Kidney tubule cell (primary cell): ENCODE data around the gene CFAP20.

Experiments
- DNase-seq: peaks from one replicate; pipeline ENCODE4 v3.0.0-alpha.2; 2018; ENCODE audit warnings: low spot score

CFAP20 gene

DNA sequence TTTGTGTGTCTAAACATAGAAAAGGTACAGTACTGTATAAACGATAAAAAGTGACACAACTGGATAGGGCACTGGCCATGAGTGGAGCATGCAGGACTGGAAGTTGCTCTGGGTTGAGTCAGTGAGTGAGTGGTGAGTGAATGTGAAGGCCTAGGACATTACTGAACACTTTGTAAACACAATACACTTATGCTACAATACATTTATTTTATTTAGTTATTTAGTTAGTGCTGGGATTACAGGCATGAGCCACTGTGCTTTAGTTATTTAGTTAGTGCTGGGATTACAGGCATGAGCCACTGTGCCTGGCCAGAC lies 4.6 kb downstream of the CFAP20 start:
- DNase-seq, result peak; percentile 44

DNA sequence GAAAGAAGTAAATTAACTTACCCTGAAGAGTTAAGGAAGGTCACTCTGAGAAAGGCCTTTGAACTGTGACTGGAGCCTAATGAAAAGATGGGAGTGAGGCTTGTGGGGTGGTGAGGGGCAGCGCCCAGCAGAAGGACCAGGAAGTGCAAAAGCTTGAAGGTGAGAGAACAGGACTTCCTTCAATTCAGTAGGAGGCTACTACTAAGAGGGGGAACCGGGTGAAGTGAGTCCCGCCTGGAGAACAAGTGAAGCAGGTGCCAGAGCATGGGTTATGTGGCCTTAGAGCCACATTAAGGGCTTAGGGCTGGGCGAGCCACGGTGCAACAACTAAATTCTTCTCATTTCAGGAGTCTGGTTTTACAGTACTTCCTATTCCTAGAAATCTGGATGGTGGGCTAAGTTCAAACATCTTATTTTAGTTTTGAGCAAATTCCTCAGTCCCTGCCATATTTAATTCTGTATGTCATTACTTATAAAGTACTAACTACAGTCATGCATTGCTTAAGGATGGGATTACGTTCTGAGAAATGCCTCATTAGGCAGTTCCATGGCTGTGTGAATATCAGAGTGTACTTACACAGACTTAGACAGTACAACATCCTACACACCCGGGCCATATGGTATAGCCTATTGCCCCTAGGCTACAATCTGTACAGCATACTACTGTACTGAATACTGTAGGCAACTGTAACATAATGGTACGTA lies 5.1 kb downstream of the CFAP20 start:
- no peak for DNase-seq

- DNase-seq, result no peak
Observed at GRCh38 chr16:58121132-58121531, 8.0 kb downstream of the CFAP20 start.

DNA sequence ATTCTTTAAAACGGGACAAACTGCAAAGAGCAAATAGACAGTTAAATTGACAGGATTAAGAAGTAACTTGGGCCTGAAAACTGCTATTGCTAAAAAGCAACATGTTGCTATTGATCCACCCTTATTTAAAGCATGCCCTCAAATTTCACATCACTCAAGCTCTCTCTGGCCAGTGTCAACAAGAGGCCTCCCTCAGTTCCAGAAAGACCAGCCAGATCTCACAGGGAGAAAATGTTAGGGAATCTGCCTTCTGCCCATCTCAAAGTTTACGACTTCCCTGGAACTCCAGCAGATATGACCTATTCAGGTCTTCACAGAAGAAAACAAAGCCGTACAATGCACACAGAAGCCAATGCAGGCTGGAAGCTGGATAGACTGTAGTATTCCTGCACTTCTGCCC lies 8.9 kb downstream of the CFAP20 start:
- DNase-seq, result no peak

DNA sequence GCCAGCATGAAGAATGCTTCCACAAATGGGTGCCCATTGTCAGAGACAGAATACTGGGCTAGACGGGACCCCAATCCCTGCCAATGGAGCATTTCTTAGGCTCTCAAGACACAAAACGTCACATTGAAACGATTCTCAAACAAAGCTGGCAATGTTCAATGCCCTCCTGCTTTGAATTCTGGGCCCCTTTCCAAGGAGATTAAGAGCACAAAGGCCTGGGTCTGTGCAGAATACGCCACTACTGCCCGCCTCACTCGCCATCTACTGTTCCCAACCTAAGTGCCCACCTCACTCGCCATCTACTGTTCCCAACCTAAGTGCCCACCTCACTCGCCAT lies 9.7 kb downstream of the CFAP20 start:
- DNase-seq, result no peak

DNA sequence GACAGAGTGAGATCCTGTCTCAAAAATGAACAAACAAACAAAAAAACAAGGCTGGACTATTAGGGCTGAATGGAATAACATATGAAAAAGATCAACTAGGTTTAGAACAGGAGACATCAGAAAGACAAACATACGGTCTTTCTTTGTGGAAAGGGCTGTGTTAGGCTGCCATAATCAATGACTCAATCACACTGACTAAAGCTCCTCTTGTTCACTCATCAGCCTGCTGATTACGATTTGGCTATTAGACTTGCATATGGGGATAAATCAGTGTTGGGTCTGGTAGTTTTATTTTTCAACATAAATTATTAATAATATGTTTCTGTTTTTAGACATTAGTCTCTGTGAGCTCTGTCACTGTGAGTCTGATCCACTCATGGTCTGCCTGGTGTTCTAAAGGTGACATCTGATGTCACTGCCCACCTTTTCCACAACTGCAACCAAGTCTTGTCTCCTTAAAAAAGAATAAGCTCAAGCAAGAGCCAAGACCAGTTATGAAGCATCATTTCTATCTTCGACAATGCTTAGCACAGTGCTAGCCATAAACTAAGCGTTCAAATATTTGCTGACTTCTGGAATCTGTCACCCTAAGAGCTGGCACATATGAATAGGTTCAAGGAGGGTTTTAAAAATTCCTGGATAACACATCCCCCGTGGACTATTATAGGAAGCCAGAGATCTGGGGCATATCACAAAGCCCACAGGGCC lies 10.2 kb downstream of the CFAP20 start:
- DNase-seq, result no peak

DNA sequence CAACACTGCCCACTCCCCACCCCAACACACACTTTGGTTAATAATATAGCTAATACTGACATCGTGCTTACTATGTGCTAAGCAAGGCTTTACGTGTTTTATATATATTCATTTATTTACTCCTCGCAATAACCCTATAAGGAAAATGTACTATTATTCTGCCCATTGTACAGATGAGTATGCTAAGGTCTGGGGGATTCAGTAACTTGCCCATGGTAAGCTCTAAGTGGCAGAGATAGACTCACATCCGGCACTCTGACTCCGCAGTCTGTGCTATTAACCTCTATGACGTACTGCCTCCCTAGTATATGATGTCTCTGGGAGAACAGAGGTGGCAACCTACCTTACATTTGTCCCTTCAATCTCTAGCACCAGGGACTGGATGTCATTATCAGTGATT lies 12.7 kb downstream of the CFAP20 start:
- DNase-seq, result no peak

- no peak for DNase-seq
Observed at GRCh38 chr16:58116081-58116480, 13.1 kb downstream of the CFAP20 start.

DNA sequence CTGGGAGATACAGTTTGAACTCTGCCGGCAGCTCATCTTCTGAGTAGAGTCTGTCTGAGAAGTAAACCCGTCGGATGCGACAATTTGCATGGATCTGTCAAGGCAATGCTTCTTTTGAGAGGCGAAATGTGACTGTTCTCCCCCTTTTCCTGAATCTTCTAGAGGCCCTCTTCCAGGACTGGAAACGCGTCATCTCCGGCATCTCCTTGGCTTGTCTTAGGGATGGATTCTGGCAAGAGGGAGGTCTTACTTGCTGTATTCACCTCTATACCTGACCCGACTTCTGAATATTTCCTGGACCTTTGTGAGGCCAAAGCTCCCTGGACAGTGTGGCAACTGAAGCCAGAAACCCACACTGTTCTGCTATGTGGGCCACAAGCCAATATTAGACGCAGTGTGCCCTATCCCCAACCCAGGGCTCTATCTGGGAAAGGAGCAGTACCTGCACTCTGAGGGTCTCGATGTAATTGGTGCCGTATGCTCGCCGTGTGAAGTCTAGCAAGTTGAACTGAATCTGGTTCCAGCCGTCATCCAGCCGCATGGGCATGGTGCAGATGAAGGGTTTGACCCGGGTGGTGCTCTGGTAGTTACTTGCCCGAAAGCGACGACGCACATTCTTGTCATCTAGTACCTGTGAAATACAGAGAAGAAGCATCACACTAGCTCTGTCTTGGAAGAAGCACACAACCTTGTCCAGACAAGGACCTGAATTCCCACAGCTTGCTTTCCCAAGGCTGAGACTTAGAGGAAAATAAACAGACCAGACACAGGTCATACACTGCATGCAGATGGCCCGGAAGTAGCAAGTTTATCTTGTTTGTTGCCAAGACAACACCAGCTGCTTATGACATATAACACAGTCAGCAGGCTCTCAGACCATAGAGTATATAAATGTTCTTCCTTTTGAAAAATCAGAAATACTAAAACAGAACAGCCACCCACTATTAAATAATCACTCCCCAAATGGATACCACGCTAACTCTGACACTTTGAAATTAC lies 14.1 kb downstream of the CFAP20 start:
- no peak for DNase-seq

GRCh38 chr16:58111302-58111627 lies 17.9 kb downstream of the CFAP20 start:
- DNase-seq, result no peak

- DNase-seq, result peak; percentile 94
Observed at GRCh38 chr16:58110571-58111301, 18.4 kb downstream of the CFAP20 start.

DNA sequence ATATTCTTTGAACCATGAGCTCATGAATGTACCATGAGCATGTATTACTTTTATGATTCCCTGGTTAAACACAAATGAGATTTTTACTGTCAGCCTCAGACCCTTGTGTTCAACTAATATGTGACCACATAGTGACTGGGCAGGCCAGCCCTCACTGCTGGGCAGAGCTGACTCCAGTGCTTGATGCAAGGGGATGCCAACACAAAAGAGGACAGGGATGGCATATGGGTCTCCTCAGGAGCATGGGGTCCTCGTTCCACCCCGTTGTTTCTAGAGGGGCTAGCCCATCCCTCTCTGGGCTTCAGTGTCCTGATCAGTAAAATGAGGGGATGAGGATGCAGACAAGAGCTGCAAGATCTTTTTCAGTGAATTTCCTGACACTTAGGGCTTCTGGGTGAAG lies 19.3 kb downstream of the CFAP20 start:
- no peak for DNase-seq

- no peak for DNase-seq
Observed at GRCh38 chr16:58109330-58109729, 19.9 kb downstream of the CFAP20 start.

- no peak for DNase-seq
Observed at GRCh38 chr16:58107709-58108108, 21.5 kb downstream of the CFAP20 start.

DNA sequence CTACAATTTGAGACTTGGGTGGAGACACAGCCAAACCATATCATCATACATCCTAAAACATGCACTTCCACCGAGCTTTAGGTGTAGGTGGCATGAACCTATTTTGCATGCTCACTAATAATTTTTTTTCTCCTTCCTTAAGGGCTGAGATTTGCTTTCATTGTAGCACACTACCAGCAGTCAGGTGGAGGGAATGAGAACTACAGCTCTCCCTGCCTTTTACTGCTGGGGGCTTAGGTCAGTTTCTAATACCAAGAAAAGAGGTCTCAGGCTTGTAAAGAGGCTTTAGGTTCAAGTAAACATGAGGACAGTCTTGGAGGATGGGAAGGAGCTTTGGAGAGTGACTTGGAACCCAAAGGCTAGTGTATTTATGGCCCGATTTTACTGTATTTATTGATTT lies 22.0 kb downstream of the CFAP20 start:
- DNase-seq, result no peak

GRCh38 chr16:58105631-58106030 lies 23.6 kb downstream of the CFAP20 start:
- peak; percentile 67 for DNase-seq

- no peak for DNase-seq
Observed at GRCh38 chr16:58102665-58103392, 26.4 kb downstream of the CFAP20 start.

DNA sequence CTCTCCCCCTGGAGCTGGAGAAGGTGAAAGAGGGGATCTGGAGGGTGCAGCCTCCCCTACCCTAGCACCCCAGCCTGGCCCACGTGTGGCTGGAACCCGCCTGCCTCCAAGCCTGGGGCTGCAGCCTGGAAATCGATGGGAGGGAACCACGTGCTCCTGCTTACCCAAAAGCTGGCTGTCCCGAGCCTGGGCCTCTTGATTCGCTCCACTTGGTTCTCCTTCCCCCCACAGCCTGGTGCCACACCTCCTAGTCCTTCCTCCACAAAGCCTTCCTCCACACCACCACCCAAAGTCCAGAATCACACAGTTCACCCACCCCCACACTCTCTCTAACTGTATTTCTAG lies 29.3 kb downstream of the CFAP20 start:
- no peak for DNase-seq

DNA sequence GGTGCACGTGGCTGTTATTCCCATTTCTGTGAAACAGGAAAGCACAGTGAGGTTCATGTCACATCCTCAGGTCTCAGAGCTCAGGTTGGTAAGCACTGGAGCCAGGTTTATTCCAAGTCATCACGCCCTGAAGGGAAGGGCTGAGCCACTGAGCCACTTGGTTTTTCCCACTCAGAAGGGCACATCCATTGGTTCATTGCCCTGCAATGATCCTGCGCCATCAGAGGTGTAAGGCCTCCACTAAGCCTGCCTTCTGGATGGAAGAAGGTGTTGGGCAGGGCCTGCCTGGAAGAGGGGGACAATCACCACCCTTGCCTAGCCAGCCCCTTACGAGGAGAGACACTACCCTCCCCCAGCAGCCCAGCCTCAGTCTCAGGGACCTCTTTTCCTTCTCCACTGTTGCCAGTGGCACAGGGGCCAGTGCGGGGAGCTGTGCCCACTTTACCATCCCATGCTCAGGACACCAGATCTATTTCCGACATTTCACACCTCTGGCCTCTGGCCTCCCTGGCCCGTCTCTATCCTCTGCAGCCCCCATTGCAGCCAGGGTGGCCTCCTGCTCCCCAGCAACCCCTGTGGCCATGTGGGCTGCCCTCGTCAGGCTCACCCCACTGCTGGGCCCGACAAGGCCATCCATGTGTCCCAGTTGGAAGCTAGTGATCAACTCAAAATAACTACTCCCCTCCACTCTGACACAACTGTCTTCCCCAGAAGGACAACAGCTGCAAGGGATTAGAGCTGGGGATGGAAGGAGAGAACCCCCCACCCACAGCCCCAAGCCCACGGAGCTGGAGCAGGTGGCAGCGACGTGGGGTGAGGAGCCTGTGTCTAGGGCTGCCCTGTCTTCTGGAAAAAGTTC lies 29.9 kb downstream of the CFAP20 start:
- DNase-seq, result no peak

DNA sequence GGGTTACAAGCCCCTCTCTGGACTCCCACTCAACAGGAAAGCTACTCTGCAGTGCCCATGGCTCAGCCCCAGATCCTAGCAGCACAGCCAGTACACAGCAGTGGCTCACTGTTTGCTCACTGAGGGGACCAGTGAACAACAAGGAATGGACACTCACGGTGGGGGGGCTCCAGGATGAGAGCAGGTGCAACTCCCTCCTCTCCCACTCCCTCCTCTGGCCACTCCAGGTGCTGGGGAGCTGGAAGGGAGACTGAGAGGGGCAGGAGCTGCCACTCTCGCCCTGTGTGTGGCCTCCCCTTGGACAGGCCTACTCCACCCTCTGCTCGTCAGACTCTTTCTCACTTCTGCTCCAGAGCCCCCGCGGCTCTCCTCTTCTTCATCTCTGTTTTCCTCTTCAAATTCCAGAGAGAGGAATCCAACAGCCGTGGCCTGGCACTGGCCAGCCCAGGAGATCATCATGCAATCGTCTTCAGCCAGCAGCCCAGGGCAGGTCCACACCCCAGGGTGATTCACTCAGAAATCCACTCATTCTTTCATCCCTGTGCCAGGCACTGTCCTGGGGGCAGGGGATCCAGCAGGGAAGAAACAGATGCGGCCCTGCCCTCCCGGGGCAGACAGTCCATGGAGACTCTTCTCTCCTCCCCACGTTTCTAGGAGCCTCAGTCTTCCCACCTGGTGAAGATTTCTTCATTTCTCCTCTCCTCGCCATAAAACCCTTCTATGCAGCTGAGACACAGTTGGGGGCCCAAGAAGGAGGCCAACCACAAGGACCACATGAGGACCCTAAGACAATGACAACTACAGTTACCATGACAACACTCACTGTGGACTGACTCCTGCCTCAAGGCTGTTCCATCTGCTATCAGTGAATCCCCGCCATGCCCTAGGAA lies 30.7 kb downstream of the CFAP20 start:
- DNase-seq, result peak; percentile 53
